ENCODE data around the gene TEDC2. TPM values are rescaled to one million over a fixed set of nuclear protein-coding genes. Genes with fewer than 3 reads are reported as not detected.
A peak's percentile ranks its signal among the peaks of the same experiment; 100 is the strongest.

Gene TEDC2
- total and polyA plus RNA-seq, 10 of the 15 experiments (the other 5 are each of a cell fraction or from before 2014, with no cell fraction given): 0.23 to 47.9 (median 19.1) TPM

DNA sequence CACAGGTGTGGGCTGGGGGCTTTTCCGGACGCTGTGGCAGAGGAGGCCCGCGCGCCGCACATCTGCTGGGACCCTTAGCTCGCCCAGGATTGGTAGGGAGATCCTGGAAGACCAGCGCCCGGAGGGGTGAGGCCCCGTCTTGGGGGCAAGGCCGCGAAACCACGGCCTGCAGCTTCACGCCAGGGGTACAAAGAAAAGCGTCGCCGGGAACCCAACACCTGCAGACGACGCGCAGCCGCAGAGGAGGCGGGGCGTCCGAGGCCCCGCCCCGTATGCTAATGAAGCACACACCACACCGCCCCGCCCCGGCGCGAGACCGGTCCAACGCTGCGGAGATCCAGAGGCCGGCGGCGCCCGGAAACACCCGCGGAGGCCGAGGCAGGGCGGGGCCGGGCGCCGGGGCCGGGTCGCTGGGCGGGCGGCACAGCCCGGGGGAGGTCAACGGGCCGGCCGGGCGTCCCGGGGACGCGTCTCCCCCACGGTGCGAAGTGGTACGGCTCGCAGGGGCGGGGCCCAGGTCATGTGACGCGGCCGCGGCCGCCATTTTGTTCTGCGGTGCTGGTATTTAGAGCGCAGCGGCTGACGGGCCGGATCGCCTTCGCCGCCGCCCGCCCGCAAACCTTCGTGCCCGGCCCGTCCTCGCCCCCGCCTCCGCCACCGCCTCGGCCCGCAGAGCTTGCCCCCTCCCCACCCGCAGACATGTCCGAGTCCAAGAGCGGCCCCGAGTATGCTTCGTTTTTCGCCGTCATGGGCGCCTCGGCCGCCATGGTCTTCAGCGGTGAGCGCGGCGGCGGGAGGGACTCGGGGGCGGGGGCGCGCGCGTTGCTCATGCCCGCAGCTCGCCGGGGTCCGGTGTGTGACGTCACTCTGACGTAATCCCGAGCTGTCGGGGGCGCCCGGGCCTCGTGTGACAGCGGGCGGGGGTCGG is 53.8 kb downstream of the TEDC2 start, which contains the start of gene ATP6V0C (continued):
- TF ChIP-seq MXI1 (IDR thresholded peaks at IDR 0.05; ENCODE audit: low read depth, low read length) (peak; percentile 53), MEF2B (IDR thresholded peaks at IDR 0.05; ENCODE audit: partially characterized antibody, poor library complexity, severe bottlenecking) (peak; percentile 17), BACH1 (IDR thresholded peaks at IDR 0.05; ENCODE audit: borderline replicate concordance) (peak; percentile 49; the same call in 1 of the 2 replicates), SMAD5 (IDR thresholded peaks at IDR 0.05; ENCODE audit: low read depth) (peak; percentile 65; the same call in 1 of the 2 replicates), RBBP5 (conservative IDR thresholded peaks at IDR 0.05) (no peak), STAT3 (IDR thresholded peaks at IDR 0.05; ENCODE audit: low read depth, low read length) (no peak), POLR2AphosphoS2 (IDR thresholded peaks at IDR 0.05; ENCODE audit: low read depth, low read length) (peak; percentile 82; the same call in 1 of the 2 replicates), ZZZ3 (IDR thresholded peaks at IDR 0.05; ENCODE audit: control insufficient read depth, insufficient read length, low read depth) (no peak), RUNX3 (IDR thresholded peaks at IDR 0.05; ENCODE audit: low read length) (peak; percentile 62), YBX1 (IDR thresholded peaks at IDR 0.05) (no peak), MEF2A (IDR thresholded peaks at IDR 0.05; ENCODE audit: insufficient read depth, low read depth, low read length) (0 out of 2 replicates have a peak, but pooled peaks have one; percentile 4), SMARCA5 (IDR thresholded peaks at IDR 0.05) (no peak; the same call in 1 of the 2 replicates), GABPA (IDR thresholded peaks at IDR 0.05; ENCODE audit: low read depth) (no peak), EGR1 (IDR thresholded peaks at IDR 0.05; ENCODE audit: borderline replicate concordance in 1 of 2, low read depth in 2 of 2, low read length in 2 of 2) (0 out of 3 replicates have a peak, but pooled peaks of 1 of the 2 experiments have one; percentile 10)
- TF ChIP-seq, protein P1, sequence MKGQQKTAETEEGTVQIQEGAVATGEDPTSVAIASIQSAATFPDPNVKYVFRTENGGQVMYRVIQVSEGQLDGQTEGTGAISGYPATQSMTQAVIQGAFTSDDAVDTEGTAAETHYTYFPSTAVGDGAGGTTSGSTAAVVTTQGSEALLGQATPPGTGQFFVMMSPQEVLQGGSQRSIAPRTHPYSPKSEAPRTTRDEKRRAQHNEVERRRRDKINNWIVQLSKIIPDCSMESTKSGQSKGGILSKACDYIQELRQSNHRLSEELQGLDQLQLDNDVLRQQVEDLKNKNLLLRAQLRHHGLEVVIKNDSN (IDR thresholded peaks at IDR 0.05; ENCODE audit: borderline replicate concordance, extremely low read length, insufficient read depth, low read depth, low read length): peak; percentile 93
- TF ChIP-seq, protein P2, sequence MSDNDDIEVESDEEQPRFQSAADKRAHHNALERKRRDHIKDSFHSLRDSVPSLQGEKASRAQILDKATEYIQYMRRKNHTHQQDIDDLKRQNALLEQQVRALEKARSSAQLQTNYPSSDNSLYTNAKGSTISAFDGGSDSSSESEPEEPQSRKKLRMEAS (IDR thresholded peaks at IDR 0.05; ENCODE audit: low read depth, low read length): peak; percentile 69
- TF ChIP-seq, protein P3, sequence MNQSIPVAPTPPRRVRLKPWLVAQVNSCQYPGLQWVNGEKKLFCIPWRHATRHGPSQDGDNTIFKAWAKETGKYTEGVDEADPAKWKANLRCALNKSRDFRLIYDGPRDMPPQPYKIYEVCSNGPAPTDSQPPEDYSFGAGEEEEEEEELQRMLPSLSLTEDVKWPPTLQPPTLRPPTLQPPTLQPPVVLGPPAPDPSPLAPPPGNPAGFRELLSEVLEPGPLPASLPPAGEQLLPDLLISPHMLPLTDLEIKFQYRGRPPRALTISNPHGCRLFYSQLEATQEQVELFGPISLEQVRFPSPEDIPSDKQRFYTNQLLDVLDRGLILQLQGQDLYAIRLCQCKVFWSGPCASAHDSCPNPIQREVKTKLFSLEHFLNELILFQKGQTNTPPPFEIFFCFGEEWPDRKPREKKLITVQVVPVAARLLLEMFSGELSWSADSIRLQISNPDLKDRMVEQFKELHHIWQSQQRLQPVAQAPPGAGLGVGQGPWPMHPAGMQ (IDR thresholded peaks at IDR 0.05; ENCODE audit: borderline replicate concordance): no peak
- TF ChIP-seq, protein P4, sequence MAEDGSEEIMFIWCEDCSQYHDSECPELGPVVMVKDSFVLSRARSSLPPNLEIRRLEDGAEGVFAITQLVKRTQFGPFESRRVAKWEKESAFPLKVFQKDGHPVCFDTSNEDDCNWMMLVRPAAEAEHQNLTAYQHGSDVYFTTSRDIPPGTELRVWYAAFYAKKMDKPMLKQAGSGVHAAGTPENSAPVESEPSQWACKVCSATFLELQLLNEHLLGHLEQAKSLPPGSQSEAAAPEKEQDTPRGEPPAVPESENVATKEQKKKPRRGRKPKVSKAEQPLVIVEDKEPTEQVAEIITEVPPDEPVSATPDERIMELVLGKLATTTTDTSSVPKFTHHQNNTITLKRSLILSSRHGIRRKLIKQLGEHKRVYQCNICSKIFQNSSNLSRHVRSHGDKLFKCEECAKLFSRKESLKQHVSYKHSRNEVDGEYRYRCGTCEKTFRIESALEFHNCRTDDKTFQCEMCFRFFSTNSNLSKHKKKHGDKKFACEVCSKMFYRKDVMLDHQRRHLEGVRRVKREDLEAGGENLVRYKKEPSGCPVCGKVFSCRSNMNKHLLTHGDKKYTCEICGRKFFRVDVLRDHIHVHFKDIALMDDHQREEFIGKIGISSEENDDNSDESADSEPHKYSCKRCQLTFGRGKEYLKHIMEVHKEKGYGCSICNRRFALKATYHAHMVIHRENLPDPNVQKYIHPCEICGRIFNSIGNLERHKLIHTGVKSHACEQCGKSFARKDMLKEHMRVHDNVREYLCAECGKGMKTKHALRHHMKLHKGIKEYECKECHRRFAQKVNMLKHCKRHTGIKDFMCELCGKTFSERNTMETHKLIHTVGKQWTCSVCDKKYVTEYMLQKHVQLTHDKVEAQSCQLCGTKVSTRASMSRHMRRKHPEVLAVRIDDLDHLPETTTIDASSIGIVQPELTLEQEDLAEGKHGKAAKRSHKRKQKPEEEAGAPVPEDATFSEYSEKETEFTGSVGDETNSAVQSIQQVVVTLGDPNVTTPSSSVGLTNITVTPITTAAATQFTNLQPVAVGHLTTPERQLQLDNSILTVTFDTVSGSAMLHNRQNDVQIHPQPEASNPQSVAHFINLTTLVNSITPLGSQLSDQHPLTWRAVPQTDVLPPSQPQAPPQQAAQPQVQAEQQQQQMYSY (CRISPR knock-in tag; IDR thresholded peaks at IDR 0.05): no peak
- TF ChIP-seq, protein P5, sequence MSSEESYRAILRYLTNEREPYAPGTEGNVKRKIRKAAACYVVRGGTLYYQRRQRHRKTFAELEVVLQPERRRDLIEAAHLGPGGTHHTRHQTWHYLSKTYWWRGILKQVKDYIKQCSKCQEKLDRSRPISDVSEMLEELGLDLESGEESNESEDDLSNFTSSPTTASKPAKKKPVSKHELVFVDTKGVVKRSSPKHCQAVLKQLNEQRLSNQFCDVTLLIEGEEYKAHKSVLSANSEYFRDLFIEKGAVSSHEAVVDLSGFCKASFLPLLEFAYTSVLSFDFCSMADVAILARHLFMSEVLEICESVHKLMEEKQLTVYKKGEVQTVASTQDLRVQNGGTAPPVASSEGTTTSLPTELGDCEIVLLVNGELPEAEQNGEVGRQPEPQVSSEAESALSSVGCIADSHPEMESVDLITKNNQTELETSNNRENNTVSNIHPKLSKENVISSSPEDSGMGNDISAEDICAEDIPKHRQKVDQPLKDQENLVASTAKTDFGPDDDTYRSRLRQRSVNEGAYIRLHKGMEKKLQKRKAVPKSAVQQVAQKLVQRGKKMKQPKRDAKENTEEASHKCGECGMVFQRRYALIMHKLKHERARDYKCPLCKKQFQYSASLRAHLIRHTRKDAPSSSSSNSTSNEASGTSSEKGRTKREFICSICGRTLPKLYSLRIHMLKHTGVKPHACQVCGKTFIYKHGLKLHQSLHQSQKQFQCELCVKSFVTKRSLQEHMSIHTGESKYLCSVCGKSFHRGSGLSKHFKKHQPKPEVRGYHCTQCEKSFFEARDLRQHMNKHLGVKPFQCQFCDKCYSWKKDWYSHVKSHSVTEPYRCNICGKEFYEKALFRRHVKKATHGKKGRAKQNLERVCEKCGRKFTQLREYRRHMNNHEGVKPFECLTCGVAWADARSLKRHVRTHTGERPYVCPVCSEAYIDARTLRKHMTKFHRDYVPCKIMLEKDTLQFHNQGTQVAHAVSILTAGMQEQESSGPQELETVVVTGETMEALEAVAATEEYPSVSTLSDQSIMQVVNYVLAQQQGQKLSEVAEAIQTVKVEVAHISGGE (CRISPR knock-in tag; IDR thresholded peaks at IDR 0.05): no peak

All from GM12878 (cell line).